HepG2 (cell line): Measurements from ENCODE around the gene GRIK3. TPM values are rescaled to one million over a fixed set of nuclear protein-coding genes. Genes with fewer than 3 reads are reported as not detected.

Experiments
- ATAC-seq: fragments of 200-7000 bp; cut with Tn5 transposase; 3 replicates; pipeline ENCODE4 v1.9.1; 2020; ENCODE audit warnings: mild to moderate bottlenecking, moderate library complexity
- BruUV-seq: library from RNA; stranded (reverse); fragments of 400-500 nt; replicated peaks from 2 replicates; lab custom pipeline; 2021; lab: Mats Ljungman, UMichigan
- CTCF ChIA-PET: fragments of 300-600 bp; formaldehyde crosslinking; extraction: SDS; loops from one replicate; lab custom pipeline; 2021; ENCODE audit warnings: low total read pairs, inconsistent platforms, low intra/inter-chr PET ratio; lab: Yijun Ruan, JAX
- POLR2A ChIA-PET: fragments of 350-600 bp; sonication (Branson Sonifier 250); formaldehyde crosslinking; loops from one replicate; lab custom pipeline; 2020; ENCODE audit warnings: antibody characterized with exemption, inconsistent platforms; lab: Yijun Ruan, JAX
- DNase-seq: peaks from one replicate; pipeline ENCODE4 v3.0.0-alpha.2; 2015; ENCODE audit warnings: low spot score
- FAIRE-seq: peaks from 3 replicates; lab custom pipeline; 2011; peaks lifted over from hg19 to GRCh38; lab: Jason Lieb, UNC
- H2AFZ ChIP-seq: one replicate; pipeline ENCODE4 v1.6.1; 2011; ENCODE audit warnings: low read length, inconsistent platforms
- H3K27ac ChIP-seq: fragments of 300-600 bp; 3 replicates; pipeline ENCODE4 v1.8.0; 2011; ENCODE audit warnings: mixed run types, mild to moderate bottlenecking, mixed read lengths, low read length, inconsistent platforms; ENCODE audit not compliant: insufficient read depth; ENCODE audit errors: extremely low read length
- H3K27me3 ChIP-seq, 2 experiments: fragments of 200-600 bp in 1 of 2; 2 replicates in 1 of 2; 3 replicates in 1 of 2; pipeline versions ENCODE4 v1.6.0 to v1.8.0; 2011; ENCODE audit warnings: low read length in 2 of 2, mild to moderate bottlenecking in 2 of 2, moderate library complexity in 2 of 2, inconsistent platforms in 1 of 2; ENCODE audit not compliant: insufficient read depth in 2 of 2, control insufficient read depth in 1 of 2
- H3K36me3 ChIP-seq, 2 experiments: fragments of 200-600 bp in 1 of 2; replicated peaks in 1 of 2; 2 replicates in 1 of 2; 3 replicates in 1 of 2; pipeline versions ENCODE4 v1.5.1 to v1.8.0; 2011; ENCODE audit warnings: low read length in 2 of 2, inconsistent platforms in 1 of 2; ENCODE audit not compliant: insufficient read depth in 2 of 2, control insufficient read depth in 1 of 2
- H3K4me1 ChIP-seq: 2 replicates; pipeline ENCODE4 v1.5.1; 2012; ENCODE audit warnings: low read length, inconsistent platforms; ENCODE audit not compliant: insufficient read depth
- H3K4me2 ChIP-seq: 2 replicates; pipeline ENCODE4 v1.6.0; 2011; ENCODE audit warnings: low read depth, low read length, inconsistent platforms
- H3K4me3 ChIP-seq, 3 experiments: fragments of 200-600 bp in 1 of 3; sonication (generic), shearing (Covaris generic) in 1 of 3; replicated peaks in 1 of 3; 2 replicates each; pipeline ENCODE4 v1.5.1; 2011 to 2016; ENCODE audit warnings: low read length in 3 of 3, inconsistent platforms in 2 of 3, low read depth in 2 of 3, mild to moderate bottlenecking in 2 of 3, control low read depth in 1 of 3, mixed read lengths in 1 of 3; ENCODE audit not compliant: insufficient read depth in 1 of 3
- H3K79me2 ChIP-seq: one replicate; pipeline ENCODE4 v1.6.1; 2011; ENCODE audit warnings: low read length, inconsistent platforms; ENCODE audit not compliant: insufficient read depth
- H3K9ac ChIP-seq: 2 replicates; pipeline ENCODE4 v1.6.0; 2011; ENCODE audit warnings: mild to moderate bottlenecking, low read depth, low read length, inconsistent platforms; ENCODE audit not compliant: insufficient read depth
- H3K9me3 ChIP-seq: 2 replicates; pipeline ENCODE4 v1.5.1; 2012; ENCODE audit warnings: mild to moderate bottlenecking, low read length
- H4K20me1 ChIP-seq: 2 replicates; pipeline ENCODE4 v1.6.0; 2011; ENCODE audit warnings: inconsistent platforms, mild to moderate bottlenecking, low read length, moderate library complexity; ENCODE audit not compliant: insufficient read depth
- ATF4 ChIP-seq, 2 experiments: fragments of 450-650 bp in 1 of 2; sonication (generic) in 1 of 2; formaldehyde crosslinking; IDR thresholded peaks; 2 replicates each; pipeline versions ENCODE4 v1.5.0 to v1.8.0; 2020 to 2022; ENCODE audit warnings: mild to moderate bottlenecking in 1 of 2, missing genetic modification reagents in 1 of 2
- BATF2 ChIP-seq: sonication (generic); formaldehyde crosslinking; IDR thresholded peaks from 2 replicates; pipeline ENCODE4 v1.8.0; 2022; ENCODE audit warnings: mild to moderate bottlenecking, missing genetic modification reagents, moderate library complexity
- BCL3 ChIP-seq: sonication (generic); formaldehyde crosslinking; IDR thresholded peaks from 2 replicates; pipeline ENCODE4 v1.5.1; 2020; ENCODE audit warnings: mild to moderate bottlenecking, missing genetic modification reagents, moderate library complexity
- GABPB1 ChIP-seq: IDR thresholded peaks from 2 replicates; pipeline ENCODE4 v1.6.1; 2016; ENCODE audit warnings: mild to moderate bottlenecking, missing genetic modification reagents, moderate library complexity, missing compliant biosample characterization
- GATA4 ChIP-seq: sonication (generic); IDR thresholded peaks from 2 replicates; pipeline ENCODE4 v1.6.1; 2016; ENCODE audit warnings: antibody characterized with exemption, low read depth, borderline replicate concordance
- KDM5A ChIP-seq: fragments of 200-600 bp; sonication (generic); IDR thresholded peaks from 2 replicates; pipeline ENCODE4 v1.7.0; 2018; ENCODE audit warnings: antibody characterized with exemption, mild to moderate bottlenecking, low read length, borderline replicate concordance
- REPIN1 ChIP-seq: sonication (generic); formaldehyde crosslinking; IDR thresholded peaks from 2 replicates; pipeline ENCODE4 v1.8.0; 2022; ENCODE audit warnings: missing genetic modification reagents, low read depth, mild to moderate bottlenecking, borderline replicate concordance
- RFX5 ChIP-seq: IDR thresholded peaks from 2 replicates; pipeline ENCODE4 v1.6.1; 2011; ENCODE audit warnings: low read depth, low read length, improper control_type of control experiment
- SKI ChIP-seq: fragments of 450-650 bp; IDR thresholded peaks from one replicate; pipeline ENCODE4 v1.6.1; 2018; ENCODE audit warnings: mild to moderate bottlenecking; ENCODE audit not compliant: partially characterized antibody
- TRAFD1 ChIP-seq: sonication (generic); formaldehyde crosslinking; IDR thresholded peaks from 2 replicates; pipeline ENCODE4 v1.5.1; 2020; ENCODE audit warnings: missing genetic modification reagents, mild to moderate bottlenecking, borderline replicate concordance
- ZNF781 ChIP-seq: sonication (generic); formaldehyde crosslinking; IDR thresholded peaks from 2 replicates; pipeline ENCODE4 v1.5.1; 2020; ENCODE audit warnings: borderline replicate concordance, mild to moderate bottlenecking, missing genetic modification reagents; ENCODE audit errors: not compliant biosample characterization
- WGBS: methylation state at CpG from one replicate; pipeline ENCODE4 v1.1.6; 2017; ENCODE audit warnings: low lambda C conversion rate; 5-methylcytosine and 5-hydroxymethylcytosine counted together
- in situ Hi-C: cut with HindIII; loops from 2 replicates; pipeline ENCODE4 v1.10.0; 2017; ENCODE audit warnings: low pct_unique_long_range_greater_than_20kb; ENCODE audit not compliant: extremely low pct_ligation_motif_present
- intact Hi-C: fragments of 100-400 bp; cut with micrococcal nuclease; formaldehyde crosslinking; loops from one replicate; pipeline ENCODE4 v1.10.0; 2022; ENCODE audit not compliant: unreplicated experiment
- polyA plus RNA-seq, 8 experiments: library from polyadenylated mRNA; depleted of rRNA in 3 of 8; stranded (reverse) in 7 of 8; unstranded in 1 of 8; fragments of >200 nt; fragmentation: Illumina TruSeq in 4 of 8; extraction: Trizol in 4 of 8; gene quantifications; 2 replicates each; pipeline versions ENCODE4 v1.2.1 to v1.2.3, GENCODE V29; 2011 to 2016; ENCODE audit warnings: low read depth in 4 of 8, missing spikeins in 1 of 8, mixed read lengths in 1 of 8; ENCODE audit not compliant: insufficient read depth in 1 of 8
- total RNA-seq, 5 experiments: library from RNA; depleted of rRNA; stranded (reverse); fragments of >200 nt; fragmentation: Illumina TruSeq; extraction: Trizol; gene quantifications; 2 replicates each; pipeline ENCODE4 v1.2.3, GENCODE V29; 2016; ENCODE audit warnings: low read depth in 1 of 5
- TF ChIP-seq, protein P1 (sequence below): sonication (generic); formaldehyde crosslinking; IDR thresholded peaks from 2 replicates; pipeline ENCODE4 v1.4.0; 2020; ENCODE audit warnings: missing genetic modification reagents, borderline replicate concordance

Gene GRIK3
- total and polyA plus RNA-seq, 2 of the 13 experiments (the other 11 are each of a cell fraction or from before 2014, with no cell fraction given), result not detected

DNA sequence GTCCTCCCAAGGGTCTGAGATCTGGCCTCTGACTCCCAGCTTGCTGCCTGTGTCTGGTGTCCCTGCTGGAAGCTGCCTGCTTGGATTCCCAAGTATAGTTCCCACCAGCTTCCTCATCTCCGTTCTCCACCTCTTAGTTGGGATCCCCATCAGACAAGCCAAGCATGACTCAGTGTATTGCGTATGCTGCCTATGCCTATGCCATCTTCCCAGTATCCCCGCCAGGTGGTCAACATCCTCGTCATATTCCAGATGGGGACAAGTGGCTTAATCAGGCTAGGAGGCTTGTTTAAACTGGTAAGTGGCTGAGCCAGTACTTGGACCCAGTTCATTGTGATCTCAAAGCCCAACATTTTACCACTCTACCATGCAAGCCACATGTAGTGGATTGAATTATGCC is 204.4 kb downstream of the GRIK3 start (continued):
- TF ChIP-seq BATF2 (CRISPR knock-in tag) (no peak), TRAFD1 (CRISPR knock-in tag) (no peak), KDM5A (no peak)

- TF ChIP-seq GATA4 (no peak), RFX5 (no peak), BCL3 (CRISPR knock-in tag) (no peak), REPIN1 (no peak), ATF4 (CRISPR knock-in tag; IDR thresholded peaks at IDR 0.05) (no peak), GABPB1 (CRISPR knock-in tag) (no peak), ZNF781 (no peak), SKI (no peak)
- TF ChIP-seq, protein P1, sequence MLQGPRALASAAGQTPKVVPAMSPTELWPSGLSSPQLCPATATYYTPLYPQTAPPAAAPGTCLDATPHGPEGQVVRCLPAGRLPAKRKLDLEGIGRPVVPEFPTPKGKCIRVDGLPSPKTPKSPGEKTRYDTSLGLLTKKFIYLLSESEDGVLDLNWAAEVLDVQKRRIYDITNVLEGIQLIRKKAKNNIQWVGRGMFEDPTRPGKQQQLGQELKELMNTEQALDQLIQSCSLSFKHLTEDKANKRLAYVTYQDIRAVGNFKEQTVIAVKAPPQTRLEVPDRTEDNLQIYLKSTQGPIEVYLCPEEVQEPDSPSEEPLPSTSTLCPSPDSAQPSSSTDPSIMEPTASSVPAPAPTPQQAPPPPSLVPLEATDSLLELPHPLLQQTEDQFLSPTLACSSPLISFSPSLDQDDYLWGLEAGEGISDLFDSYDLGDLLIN, result no peak
- WGBS, result 0% methylated on average over 6 of the region's 6 CpGs
- Histone ChIP-seq H3K4me3 (no peak overlapping the region), H3K4me2 (no peak overlapping the region), H3K4me1 (no peaks in the 10 kb centered on the region), H3K27ac (no peak overlapping the region), H2AFZ (no peak overlapping the region), H3K79me2 (no peaks in the 10 kb centered on the region), H3K9ac (no peak overlapping the region), H3K9me3 (no peaks in the 10 kb centered on the region), H3K36me3 (no peaks in the 10 kb centered on the region), H3K27me3 (peaks cover 1 to 35% of the 10 kb centered on the region in 2 experiments; a peak in 3 of 5 replicates), H4K20me1 (no peaks in the 10 kb centered on the region)
- no peak for DNase-seq
- POLR2A ChIA-PET, result no interaction called here
- no TSS peak for BruUV-seq
- CTCF ChIA-PET, result no interaction called here
- in situ Hi-C loops, result no loop called here
- no peak for FAIRE-seq
- no peak for ATAC-seq
- intact Hi-C loops, result no loop called here
Observed at GRCh38 chr1:36829066-36829465, 205.2 kb downstream of the GRIK3 start.
